Measurements from ENCODE around the gene HAUS1. TPM values are rescaled to one million over a fixed set of nuclear protein-coding genes. Genes with fewer than 3 reads are reported as not detected.
A peak's percentile ranks its signal among the peaks of the same experiment; 100 is the strongest.
"Not testable (repeated sequence)": the region's sequence is repeated elsewhere in the genome, so short reads cannot be mapped to it uniquely, and the experiment has no call there.

HAUS1 gene
- total and polyA plus RNA-seq, 7 donors: 24.0 to 62.1 (median 26.8) TPM

DNA sequence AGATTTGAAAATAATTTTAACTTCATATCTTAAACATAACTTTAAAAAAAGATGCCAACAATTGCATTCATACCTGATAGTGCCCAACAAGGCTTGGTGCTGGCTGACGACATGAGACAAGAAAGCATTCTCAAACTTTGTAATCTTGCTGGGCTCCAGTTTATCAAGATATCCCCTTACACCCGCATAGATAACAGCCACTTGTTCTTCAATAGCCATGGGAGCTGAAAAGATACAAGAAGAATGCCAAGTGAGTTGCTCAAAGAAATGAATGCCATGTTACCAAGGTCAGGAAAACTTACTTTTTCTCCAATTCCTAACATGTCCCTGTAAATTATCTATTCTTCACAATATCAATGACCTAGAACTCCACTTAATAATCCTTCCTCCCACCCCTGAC is 19.8 kb upstream of the HAUS1 start:
- Histone ChIP-seq H3K4me3 (no peak overlapping the region), H3K4me1 (no peaks in the 10 kb centered on the region), H3K27me3 (no peaks in the 10 kb centered on the region), H3K27ac (no peak overlapping the region), H3K36me3 (peaks cover 45 to 100% (median 78%) of the 10 kb centered on the region in 4 donors), H3K9me3 (no peaks in the 10 kb centered on the region)
- no peak for DNase-seq
- 86 to 93% methylated on average over 2 of the region's 2 CpGs for WGBS, 2 donors
- TF ChIP-seq EP300 (IDR thresholded peaks at IDR 0.05): no peak
- no peak for TF ChIP-seq POLR2AphosphoS5 (IDR thresholded peaks at IDR 0.05)
- TF ChIP-seq POLR2A (IDR thresholded peaks at IDR 0.05): no peak
- TF ChIP-seq, protein P1, sequence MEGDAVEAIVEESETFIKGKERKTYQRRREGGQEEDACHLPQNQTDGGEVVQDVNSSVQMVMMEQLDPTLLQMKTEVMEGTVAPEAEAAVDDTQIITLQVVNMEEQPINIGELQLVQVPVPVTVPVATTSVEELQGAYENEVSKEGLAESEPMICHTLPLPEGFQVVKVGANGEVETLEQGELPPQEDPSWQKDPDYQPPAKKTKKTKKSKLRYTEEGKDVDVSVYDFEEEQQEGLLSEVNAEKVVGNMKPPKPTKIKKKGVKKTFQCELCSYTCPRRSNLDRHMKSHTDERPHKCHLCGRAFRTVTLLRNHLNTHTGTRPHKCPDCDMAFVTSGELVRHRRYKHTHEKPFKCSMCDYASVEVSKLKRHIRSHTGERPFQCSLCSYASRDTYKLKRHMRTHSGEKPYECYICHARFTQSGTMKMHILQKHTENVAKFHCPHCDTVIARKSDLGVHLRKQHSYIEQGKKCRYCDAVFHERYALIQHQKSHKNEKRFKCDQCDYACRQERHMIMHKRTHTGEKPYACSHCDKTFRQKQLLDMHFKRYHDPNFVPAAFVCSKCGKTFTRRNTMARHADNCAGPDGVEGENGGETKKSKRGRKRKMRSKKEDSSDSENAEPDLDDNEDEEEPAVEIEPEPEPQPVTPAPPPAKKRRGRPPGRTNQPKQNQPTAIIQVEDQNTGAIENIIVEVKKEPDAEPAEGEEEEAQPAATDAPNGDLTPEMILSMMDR (IDR thresholded peaks at IDR 0.05): no peak
- intact Hi-C loops (cut with DNase I): no loop called here

DNA sequence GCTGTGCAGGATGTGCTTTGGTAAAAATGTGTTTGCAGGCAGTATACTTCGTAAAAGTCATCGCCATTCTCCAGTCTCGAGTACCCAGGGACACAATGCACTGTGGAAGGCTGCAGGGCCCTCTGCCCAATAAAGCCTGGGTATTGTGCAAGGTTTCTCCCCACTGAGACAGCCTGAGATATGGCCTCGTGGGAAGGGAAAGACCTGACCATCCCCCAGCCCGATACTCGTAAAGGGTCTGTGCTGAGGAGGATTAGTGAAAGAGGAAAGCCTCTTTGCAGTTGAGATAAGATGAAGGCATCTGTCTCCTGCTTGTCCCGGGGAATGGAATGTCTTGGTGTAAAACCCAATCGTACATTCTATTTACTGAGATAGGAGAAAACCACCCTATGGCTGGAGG is 15.7 kb upstream of the HAUS1 start:
- H3K36me3 ChIP-seq: peaks cover 46 to 100% (median 85%) of the 10 kb centered on the region in 4 donors
- H3K27me3 ChIP-seq; intact Hi-C loops (cut with DNase I); H3K9me3 ChIP-seq; H3K4me3 ChIP-seq; H3K27ac ChIP-seq; DNase-seq: not testable (repeated sequence)
- WGBS, 2 donors: 85 to 90% methylated on average over 8 of the region's 8 CpGs
- H3K4me1 ChIP-seq: peaks cover 0 to 20% (median 7%) of the 10 kb centered on the region in 4 donors

DNA sequence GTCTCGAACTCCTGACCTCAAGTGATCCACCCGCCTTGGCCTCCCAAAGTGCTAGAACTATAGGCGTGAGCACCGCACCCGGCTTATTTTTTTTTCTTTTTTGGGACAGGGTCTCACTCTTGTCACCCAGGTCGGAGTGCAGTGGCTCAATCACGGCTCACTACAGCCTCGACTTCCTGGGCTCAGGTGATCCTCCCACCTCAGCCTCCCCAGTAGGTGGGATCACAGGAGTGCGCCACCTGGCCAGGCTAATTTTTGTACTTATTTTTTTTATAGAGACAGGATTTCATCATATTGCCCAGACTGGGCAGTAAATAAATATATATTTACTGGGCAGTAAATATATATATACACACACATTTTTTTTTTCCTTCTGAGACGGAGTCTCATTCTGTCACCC is 8.7 kb upstream of the HAUS1 start:
- peak overlapping the region in 1 of 4 donors; percentile 89 for H3K27ac ChIP-seq
- intact Hi-C loops (cut with DNase I): no loop called here

DNA sequence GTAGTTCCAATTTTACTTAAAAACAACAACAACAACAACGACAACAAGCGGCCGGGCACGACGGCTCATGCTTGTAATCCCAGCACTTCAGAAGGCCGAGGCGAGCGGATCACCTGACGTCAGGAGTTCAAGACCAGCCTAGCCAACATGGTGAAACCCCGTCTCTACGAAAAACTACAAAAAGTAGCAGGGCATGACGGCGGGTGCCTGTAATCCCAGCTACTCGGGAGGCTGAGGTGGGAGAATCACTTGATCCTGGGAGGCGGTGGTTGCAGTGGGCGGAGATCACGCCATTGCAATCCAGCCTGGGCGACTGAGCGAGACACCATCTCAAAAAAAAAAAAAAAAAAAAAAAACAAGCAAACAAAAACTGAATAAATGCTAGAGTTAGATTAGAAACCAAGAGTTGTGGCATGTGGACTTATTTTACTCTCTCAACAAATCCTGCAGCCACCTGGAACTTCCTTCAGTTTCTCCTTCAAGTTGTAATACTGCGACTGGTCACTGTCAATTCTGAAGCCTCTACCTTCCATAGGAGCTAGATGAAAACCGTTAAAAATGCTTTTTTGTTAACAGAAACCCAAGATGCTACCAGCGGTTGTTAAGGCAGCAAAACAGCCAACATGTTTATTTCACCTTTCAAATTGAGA is 7.4 kb upstream of the HAUS1 start:
- no peaks in the 10 kb centered on the region for H3K9me3 ChIP-seq
- no peaks in the 10 kb centered on the region for H3K27me3 ChIP-seq
- peak overlapping the region; percentile 73 to 100 (median 94) for H3K4me3 ChIP-seq
- 11 to 50% methylated on average over 22 of the region's 22 CpGs for WGBS, 2 donors
- H3K36me3 ChIP-seq: peaks cover 0 to 30% (median 8%) of the 10 kb centered on the region in 4 donors
- TF ChIP-seq EP300 (IDR thresholded peaks at IDR 0.05) (no peak), POLR2AphosphoS5 (IDR thresholded peaks at IDR 0.05) (no peak), POLR2A (IDR thresholded peaks at IDR 0.05) (no peak)
- TF ChIP-seq, protein P1 (IDR thresholded peaks at IDR 0.05): no peak
- intact Hi-C loops (cut with DNase I): no loop called here
- H3K4me1 ChIP-seq: peaks cover 0 to 54% (median 36%) of the 10 kb centered on the region in 4 donors
- H3K27ac ChIP-seq: peak overlapping the region; percentile 89 to 97 (median 90)
- no peak for DNase-seq

More for the DNA sequence above, 8.7 kb upstream of the HAUS1 start:
- no peaks in the 10 kb centered on the region for H3K9me3 ChIP-seq
- peaks cover 0 to 59% (median 38%) of the 10 kb centered on the region in 4 donors for H3K4me1 ChIP-seq
- DNase-seq: no peak
- 95 to 96% methylated on average over 10 of the region's 10 CpGs for whole genome bisulfite sequencing, 2 donors
- TF ChIP-seq, protein P1 (IDR thresholded peaks at IDR 0.05): no peak
- no peak for TF ChIP-seq EP300 (IDR thresholded peaks at IDR 0.05)
- TF ChIP-seq POLR2A (IDR thresholded peaks at IDR 0.05): no peak
- no peak for TF ChIP-seq POLR2AphosphoS5 (IDR thresholded peaks at IDR 0.05)
- H3K27me3 ChIP-seq: no peaks in the 10 kb centered on the region
- H3K4me3 ChIP-seq: no peak overlapping the region
- H3K36me3 ChIP-seq: peaks cover 0 to 43% (median 19%) of the 10 kb centered on the region in 4 donors

DNA sequence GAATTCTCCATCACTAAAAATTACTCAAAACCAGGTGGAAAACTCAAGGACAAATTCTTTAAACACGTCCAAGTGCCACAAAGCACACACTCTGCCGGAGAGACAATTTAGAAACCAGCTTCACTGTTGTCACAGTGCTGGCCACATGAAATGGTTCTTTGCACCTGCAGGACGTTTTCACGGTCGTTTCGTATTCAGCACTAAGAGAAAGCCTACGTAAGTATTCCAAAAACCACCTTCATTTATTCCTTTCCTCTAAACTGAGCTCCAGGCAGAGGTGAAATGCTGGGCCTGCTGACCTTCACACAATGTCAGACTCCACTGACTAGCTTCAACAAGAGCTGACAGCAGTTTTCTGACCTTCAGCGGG is 6.8 kb upstream of the HAUS1 start:
- no peaks in the 10 kb centered on the region for H3K27me3 ChIP-seq
- H3K27ac ChIP-seq: peak overlapping the region; percentile 89 to 97 (median 90)
- intact Hi-C loops (cut with DNase I): no loop called here
- TF ChIP-seq, protein P1 (IDR thresholded peaks at IDR 0.05): no peak
- no peak for TF ChIP-seq EP300 (IDR thresholded peaks at IDR 0.05)
- H3K4me1 ChIP-seq: peaks cover 0 to 53% (median 36%) of the 10 kb centered on the region in 4 donors
- no peak for DNase-seq
- peaks cover 0 to 24% (median 6%) of the 10 kb centered on the region in 4 donors for H3K36me3 ChIP-seq
- no peaks in the 10 kb centered on the region for H3K9me3 ChIP-seq
- 0% methylated on average over 8 of the region's 8 CpGs for WGBS, 2 donors
- H3K4me3 ChIP-seq: peak overlapping the region; percentile 73 to 100 (median 94)
